DND-41 (cell line): Measurements from ENCODE around the gene ZBP1.

ENCODE experiments used
- EZH2 ChIP-seq: IDR thresholded peaks from 3 replicates; pipeline ENCODE4 v1.6.1; 2012; ENCODE audit warnings: borderline replicate concordance, low read depth, mild to moderate bottlenecking, moderate library complexity, low read length, inconsistent platforms; ENCODE audit not compliant: severe bottlenecking
- TF ChIP-seq, protein P1 (sequence below): IDR thresholded peaks from 2 replicates; pipeline ENCODE4 v1.5.1; 2012; ENCODE audit warnings: borderline replicate concordance, low read length, moderate library complexity, mild to moderate bottlenecking; ENCODE audit not compliant: poor library complexity, severe bottlenecking; ENCODE audit errors: extremely low read depth

DNA sequence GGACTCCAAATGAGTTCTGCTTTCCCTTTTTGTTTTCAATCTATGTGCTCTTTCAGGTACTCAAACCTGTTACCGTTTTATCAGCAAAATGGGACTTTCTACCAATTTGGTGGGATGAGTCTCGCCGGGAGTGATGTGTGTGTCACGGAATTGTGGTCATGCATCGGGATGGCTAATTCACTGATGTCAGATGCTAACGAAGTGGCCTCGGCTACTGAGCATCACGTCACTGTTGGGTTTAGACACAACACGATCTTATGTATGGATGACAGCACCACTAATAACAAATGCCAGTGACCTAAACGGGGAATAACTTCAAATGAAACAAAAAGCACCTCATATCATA lies 61.0 kb downstream of the ZBP1 start:
- no peak for TF ChIP-seq EZH2
- TF ChIP-seq, protein P1, sequence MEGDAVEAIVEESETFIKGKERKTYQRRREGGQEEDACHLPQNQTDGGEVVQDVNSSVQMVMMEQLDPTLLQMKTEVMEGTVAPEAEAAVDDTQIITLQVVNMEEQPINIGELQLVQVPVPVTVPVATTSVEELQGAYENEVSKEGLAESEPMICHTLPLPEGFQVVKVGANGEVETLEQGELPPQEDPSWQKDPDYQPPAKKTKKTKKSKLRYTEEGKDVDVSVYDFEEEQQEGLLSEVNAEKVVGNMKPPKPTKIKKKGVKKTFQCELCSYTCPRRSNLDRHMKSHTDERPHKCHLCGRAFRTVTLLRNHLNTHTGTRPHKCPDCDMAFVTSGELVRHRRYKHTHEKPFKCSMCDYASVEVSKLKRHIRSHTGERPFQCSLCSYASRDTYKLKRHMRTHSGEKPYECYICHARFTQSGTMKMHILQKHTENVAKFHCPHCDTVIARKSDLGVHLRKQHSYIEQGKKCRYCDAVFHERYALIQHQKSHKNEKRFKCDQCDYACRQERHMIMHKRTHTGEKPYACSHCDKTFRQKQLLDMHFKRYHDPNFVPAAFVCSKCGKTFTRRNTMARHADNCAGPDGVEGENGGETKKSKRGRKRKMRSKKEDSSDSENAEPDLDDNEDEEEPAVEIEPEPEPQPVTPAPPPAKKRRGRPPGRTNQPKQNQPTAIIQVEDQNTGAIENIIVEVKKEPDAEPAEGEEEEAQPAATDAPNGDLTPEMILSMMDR = no peak
